Naive thymus-derived CD4-positive, alpha-beta T cell (primary cell): ENCODE measurements around the gene BEST4. TPM values are rescaled to one million over a fixed set of nuclear protein-coding genes. Genes with fewer than 3 reads are reported as not detected.
"Not testable (repeated sequence)": the region's sequence is repeated elsewhere in the genome, so short reads cannot be mapped to it uniquely, and the experiment has no call there.

ENCODE experiments used
- ATAC-seq: fragments of 150-1000 bp; cut with Tn5 transposase; 2 replicates; pipeline ENCODE4 v1.10.0; 2021; ENCODE audit warnings: mild to moderate bottlenecking, moderate library complexity
- CTCF ChIA-PET: fragments of 350-600 bp; sonication (Branson Sonifier 250); formaldehyde crosslinking; loops from one replicate; lab custom pipeline; 2021; ENCODE audit warnings: antibody characterized with exemption; lab: Charles Lee
- POLR2A ChIA-PET: fragments of 350-600 bp; sonication (Branson Sonifier 250); formaldehyde crosslinking; loops from one replicate; lab custom pipeline; 2021; ENCODE audit warnings: antibody characterized with exemption, inconsistent platforms; lab: Charles Lee
- DNase-seq, 9 donors: peaks; one replicate each; pipeline versions ENCODE4 v3.0.0 to v3.0.0-alpha.2; 2020 to 2022; ENCODE audit warnings: mixed read lengths in 1 of 9
- H3K27ac ChIP-seq: one replicate; pipeline ENCODE4 v1.7.0; 2013; ENCODE audit warnings: mild to moderate bottlenecking, low read depth, low read length, moderate library complexity
- H3K27me3 ChIP-seq, 2 donors: one replicate each; pipeline ENCODE4 v1.7.0; 2013; ENCODE audit warnings: low read length in 2 of 2, mild to moderate bottlenecking in 2 of 2, moderate library complexity in 2 of 2; ENCODE audit not compliant: control insufficient read depth in 2 of 2, insufficient read depth in 2 of 2
- H3K36me3 ChIP-seq, 3 experiments: 1 replicate in 2 of 3; 2 replicates in 1 of 3; pipeline ENCODE4 v1.7.0; 2013; ENCODE audit warnings: low read length in 3 of 3, mild to moderate bottlenecking in 3 of 3, moderate library complexity in 1 of 3; ENCODE audit not compliant: insufficient read depth in 3 of 3, control insufficient read depth in 2 of 3
- H3K4me1 ChIP-seq, 2 donors: one replicate each; pipeline ENCODE4 v1.7.0; 2013; ENCODE audit warnings: low read length in 2 of 2, mild to moderate bottlenecking in 2 of 2, moderate library complexity in 1 of 2; ENCODE audit not compliant: control insufficient read depth in 2 of 2, insufficient read depth in 2 of 2
- H3K4me3 ChIP-seq: 2 replicates; pipeline ENCODE4 v1.7.0; 2013; ENCODE audit warnings: mild to moderate bottlenecking, low read length
- H3K9me3 ChIP-seq, 3 experiments: 1 replicate in 2 of 3; 2 replicates in 1 of 3; pipeline ENCODE4 v1.7.0; 2013; ENCODE audit warnings: low read length in 3 of 3; ENCODE audit not compliant: control insufficient read depth in 2 of 3
- H3K27ac Mint-ChIP-seq, 9 donors: one replicate each; pipeline ENCODE4 v1.8.0; 2020 to 2022; ENCODE audit warnings: mixed read lengths in 9 of 9, mild to moderate bottlenecking in 8 of 9, moderate library complexity in 5 of 9, inconsistent platforms in 2 of 9
- H3K27me3 Mint-ChIP-seq, 5 donors: one replicate each; pipeline ENCODE4 v1.8.0; 2021 to 2022; ENCODE audit warnings: mixed read lengths in 5 of 5, mild to moderate bottlenecking in 1 of 5
- H3K36me3 Mint-ChIP-seq, 5 donors: one replicate each; pipeline ENCODE4 v1.8.0; 2020 to 2022; ENCODE audit warnings: mixed read lengths in 5 of 5, mild to moderate bottlenecking in 3 of 5, inconsistent platforms in 1 of 5
- H3K4me1 Mint-ChIP-seq, 7 donors: one replicate each; pipeline ENCODE4 v1.8.0; 2020 to 2022; ENCODE audit warnings: mixed read lengths in 7 of 7, mild to moderate bottlenecking in 3 of 7, inconsistent platforms in 1 of 7
- H3K4me3 Mint-ChIP-seq, 10 donors: one replicate each; pipeline ENCODE4 v1.8.0; 2020 to 2022; ENCODE audit warnings: mild to moderate bottlenecking in 10 of 10, mixed read lengths in 10 of 10, moderate library complexity in 6 of 10, inconsistent platforms in 2 of 10
- H3K9me3 Mint-ChIP-seq, 11 donors: one replicate each; pipeline ENCODE4 v1.8.0; 2020 to 2022; ENCODE audit warnings: mixed read lengths in 11 of 11, mild to moderate bottlenecking in 4 of 11, inconsistent platforms in 1 of 11, moderate library complexity in 1 of 11
- intact Hi-C, 2 donors: fragments of 100-400 bp; cut with micrococcal nuclease; formaldehyde crosslinking; loops; one replicate each; pipeline ENCODE4 v1.15.1; 2023
- polyA plus RNA-seq, 2 donors: library from polyadenylated mRNA; unstranded; fragments of 300-500 nt; fragmentation: Illumina TruSeq; gene quantifications; one replicate each; pipeline ENCODE4 v1.2.3, GENCODE V29; 2021
- total RNA-seq, 6 experiments: library from RNA in 5 of 6; stranded (reverse) in 5 of 6; gene quantifications; 1 replicate in 5 of 6; 2 replicates in 1 of 6; pipeline ENCODE4 v1.2.3 and lab custom pipeline; 2021 to 2026

Gene BEST4
- total and polyA plus RNA-seq, 7 experiments from 2014 or later, result 0.72 to 1.4 (median 0.95) TPM; not detected in 1

DNA sequence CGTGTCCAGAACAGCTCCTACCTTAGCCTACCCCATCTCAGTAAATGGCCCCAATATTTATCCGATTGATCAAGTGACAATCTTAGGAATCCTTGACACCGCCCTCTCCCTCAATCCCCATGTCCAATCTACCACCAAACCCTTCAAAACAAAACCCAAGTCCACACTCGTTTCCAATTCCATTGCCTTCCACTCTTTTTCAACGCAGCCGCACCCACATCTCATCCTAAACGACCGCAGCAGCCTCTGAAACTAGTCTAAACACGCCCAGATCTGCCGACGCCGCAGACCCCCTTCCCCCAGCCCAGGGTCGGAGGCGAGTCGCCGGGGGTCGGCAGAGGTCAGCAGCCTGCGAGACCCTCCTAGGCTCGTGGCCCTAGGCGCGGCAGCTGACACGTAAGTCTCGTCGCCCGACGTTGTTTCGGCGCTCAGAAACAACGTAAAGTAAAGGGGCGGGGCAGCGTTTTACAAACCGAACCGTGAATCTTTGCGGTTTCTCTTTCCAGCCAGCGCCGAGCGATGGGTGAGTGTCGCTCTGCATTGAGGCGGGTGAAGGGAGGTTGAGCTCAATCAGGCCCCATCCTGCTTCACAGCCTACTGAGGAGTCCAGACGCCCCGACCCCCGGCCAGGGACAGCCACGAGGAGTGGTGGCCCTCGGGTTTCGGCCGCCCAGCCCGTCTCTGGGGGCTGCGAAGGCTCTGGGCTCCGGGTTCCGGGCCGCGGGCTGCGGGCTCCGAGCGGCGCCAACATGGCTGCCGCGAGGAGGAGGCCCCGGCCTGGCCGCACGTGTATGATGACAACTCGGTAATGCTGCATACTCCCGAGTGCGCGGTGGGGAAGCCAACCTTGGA lies 12.7 kb downstream of the BEST4 start, which contains the start of gene RPS8:
RPS8 (plus strand) TSS at position 463 of the 852 bp plus-strand sequence; CDS start at position 520, 57 bp downstream.
- H3K27me3 ChIP-seq, result no peaks in the 10 kb centered on the region

DNA sequence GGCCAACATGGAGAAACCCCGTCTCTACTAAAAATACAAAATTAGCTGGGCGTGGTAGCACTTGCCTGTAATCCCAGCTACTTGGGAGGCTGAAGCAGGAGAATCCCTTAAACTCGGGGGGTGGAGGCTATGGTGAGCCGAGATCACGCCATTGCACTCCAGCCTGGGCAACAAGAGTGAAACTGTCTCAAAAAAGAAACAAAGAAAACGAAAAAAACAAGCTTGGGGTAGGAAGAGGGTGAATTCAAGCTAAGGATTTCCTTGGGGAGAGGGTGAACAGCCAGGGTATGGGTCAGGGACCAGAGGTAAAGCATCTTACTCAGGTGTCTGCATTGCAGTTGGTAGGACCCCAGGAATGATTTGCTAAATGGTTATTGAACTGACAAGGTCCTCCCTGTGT lies 21.5 kb downstream of the BEST4 start:
- H3K36me3 Mint-ChIP-seq, result peaks cover 0 to 12% (median 0%) of the 10 kb centered on the region in 5 donors
- H3K27ac Mint-ChIP-seq, DNase-seq, H3K27me3 Mint-ChIP-seq, H3K27me3 ChIP-seq, H3K9me3 ChIP-seq, H3K4me1 ChIP-seq, H3K36me3 ChIP-seq, H3K4me1 Mint-ChIP-seq, H3K4me3 ChIP-seq, ATAC-seq, H3K9me3 Mint-ChIP-seq, intact Hi-C loops, H3K4me3 Mint-ChIP-seq, H3K27ac ChIP-seq: not testable (repeated sequence)
- ChIA-PET POLR2A (interaction anchor here (2.1 kb wide), 1 partner anchor 9 kb away, joined by 12 read pairs; the partner anchor contains the start of gene RPS8), CTCF (interaction anchor here (0.8 kb wide), 1 partner anchor 37 kb away, joined by 3 read pairs; no protein-coding TSS in a partner anchor)

More for the DNA sequence above, 12.7 kb downstream of the BEST4 start, which contains the start of gene RPS8:
- Mint-ChIP-seq H3K27ac (peak within 1 kb of the TSS; percentile 91 to 98 (median 94)), H3K9me3 (no peaks in the 10 kb centered on the region), H3K4me1 (peaks cover 20 to 45% (median 38%) of the 10 kb centered on the region in 7 donors), H3K27me3 (no peaks in the 10 kb centered on the region), H3K36me3 (peaks cover 8 to 39% (median 15%) of the 10 kb centered on the region in 5 donors), H3K4me3 (peak within 1 kb of the TSS; percentile 88 to 99 (median 92))
- Histone ChIP-seq H3K4me1 (peaks cover 6 to 19% of the 10 kb centered on the region in 2 donors), H3K27ac (peak within 1 kb of the TSS; percentile 89), H3K9me3 (no peaks in the 10 kb centered on the region), H3K4me3 (peak within 1 kb of the TSS; percentile 99), H3K36me3 (peaks cover 0 to 34% (median 7%) of the 10 kb centered on the region in 3 experiments)
- intact Hi-C loops, result loop anchor here (1.0 to 10.0 kb wide), 15 partner anchors 9 to 909 kb away; partner anchors contain the start of genes KIF2C (in 2 of the 2), PLK3 (in 2 of the 2), RNU5D-1 (in 2 of the 2) and UROD (in 2 of the 2)
- ChIA-PET POLR2A (interaction anchor here (0.5 to 5.5 kb wide), 37 partner anchors 9 to 915 kb away, joined by 3 to 93 read pairs (median 5); partner anchors contain the start of genes BEST4, BTBD19, DYNLT4 and EIF2B3), CTCF (interaction anchor here (0.6 to 1.6 kb wide), 11 partner anchors 9 to 974 kb away, joined by 3 to 8 read pairs (median 3); partner anchors contain the start of genes HECTD3 and PLK3)
- ATAC-seq (peak; percentile 91), DNase-seq (peak; percentile 77 to 92 (median 90))

DNA sequence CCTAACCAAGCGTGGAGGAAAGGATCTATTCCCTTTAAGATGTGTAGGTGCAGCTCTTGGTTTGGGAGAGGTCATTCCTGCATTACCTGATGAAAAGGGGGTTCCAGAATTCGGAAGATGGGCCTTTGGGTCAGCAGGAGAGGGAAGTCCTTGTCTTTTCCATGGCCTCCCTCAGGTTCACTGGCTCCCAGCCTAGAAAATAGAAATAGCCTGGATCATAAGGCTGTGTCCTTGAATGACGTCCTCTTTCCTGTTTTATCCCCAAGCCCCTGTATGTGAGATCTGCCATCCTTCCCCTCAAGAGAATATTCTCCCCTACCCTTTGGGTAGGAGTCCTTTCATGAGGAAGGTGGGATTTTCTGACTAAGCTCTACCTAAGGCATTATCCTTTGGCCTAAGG lies 27.1 kb downstream of the BEST4 start:
- CTCF ChIA-PET, result no interaction called here
- DNase-seq, result no peak
- Histone ChIP-seq H3K9me3 (no peaks in the 10 kb centered on the region), H3K4me1 (no peaks in the 10 kb centered on the region), H3K27ac (no peak overlapping the region), H3K27me3 (no peaks in the 10 kb centered on the region), H3K4me3 (no peak overlapping the region), H3K36me3 (no peaks in the 10 kb centered on the region)
- Mint-ChIP-seq H3K4me3 (no peak overlapping the region), H3K9me3 (no peaks in the 10 kb centered on the region), H3K27me3 (no peaks in the 10 kb centered on the region), H3K36me3 (peaks cover 0 to 25% (median 0%) of the 10 kb centered on the region in 5 donors), H3K4me1 (peaks cover 0 to 9% (median 4%) of the 10 kb centered on the region in 7 donors), H3K27ac (no peak overlapping the region)
- POLR2A ChIA-PET, result interaction anchor here (0.7 to 1.5 kb wide), 2 partner anchors 15 to 1306 kb away, joined by 4 read pairs; no protein-coding TSS in a partner anchor
- ATAC-seq, result no peak
- intact Hi-C loops, result no loop called here

DNA sequence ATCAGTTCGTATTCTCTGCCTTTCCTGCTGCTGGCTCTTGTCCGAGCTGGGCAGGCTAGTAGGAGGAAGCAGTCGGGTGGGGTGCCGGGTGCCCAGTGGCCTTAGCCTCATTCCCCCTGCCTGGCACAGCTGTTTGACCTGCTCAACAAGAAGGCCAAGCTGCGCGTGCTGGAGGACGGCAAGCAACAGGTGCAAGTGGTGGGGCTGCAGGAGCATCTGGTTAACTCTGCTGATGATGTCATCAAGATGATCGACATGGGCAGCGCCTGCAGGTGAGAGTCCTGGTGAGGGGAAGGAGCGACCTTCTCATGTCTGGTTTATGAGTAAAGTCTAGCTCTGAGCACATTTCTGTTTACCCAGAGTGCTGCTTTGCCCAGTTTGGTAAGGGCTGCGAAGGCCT lies 28.9 kb downstream of the BEST4 start:
- H3K27ac ChIP-seq, result no peak overlapping the region
- H3K4me1 ChIP-seq, result no peaks in the 10 kb centered on the region
- H3K4me3 ChIP-seq, result no peak overlapping the region
- Mint-ChIP-seq H3K9me3 (no peaks in the 10 kb centered on the region), H3K27ac (no peak overlapping the region), H3K4me1 (peaks cover 0 to 12% (median 4%) of the 10 kb centered on the region in 7 donors), H3K4me3 (no peak overlapping the region), H3K36me3 (peaks cover 0 to 34% (median 0%) of the 10 kb centered on the region in 5 donors), H3K27me3 (no peaks in the 10 kb centered on the region)
- no peaks in the 10 kb centered on the region for H3K27me3 ChIP-seq
- ChIA-PET CTCF (no interaction called here), POLR2A (interaction anchor here (0.6 to 1.8 kb wide), 3 partner anchors 14 to 1791 kb away, joined by 3 to 5 read pairs (median 4); partner anchors contain the start of gene RNU5D-1)
- intact Hi-C loops, result no loop called here
- H3K9me3 ChIP-seq, result no peaks in the 10 kb centered on the region
- H3K36me3 ChIP-seq, result no peaks in the 10 kb centered on the region
- ATAC-seq, result no peak
- no peak for DNase-seq

DNA sequence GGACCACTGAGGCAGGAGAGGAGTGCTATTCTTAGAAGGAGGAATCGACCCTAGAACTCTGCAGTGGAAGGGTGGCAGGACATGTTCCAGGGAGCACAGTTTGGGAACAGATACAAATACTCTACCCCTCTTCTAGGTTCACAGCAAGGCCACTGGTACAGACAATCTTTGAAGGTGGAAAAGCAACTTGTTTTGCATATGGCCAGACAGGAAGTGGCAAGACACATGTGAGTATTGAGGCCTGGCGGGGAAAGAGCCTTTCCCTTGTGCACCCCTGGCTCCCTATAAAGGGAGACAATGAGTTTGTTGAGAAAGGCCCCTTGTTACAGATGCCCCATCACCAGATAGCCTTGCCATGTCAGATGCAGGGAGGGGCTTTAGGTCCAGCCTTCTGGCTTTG lies 30.6 kb downstream of the BEST4 start:
- Mint-ChIP-seq H3K4me1 (peaks cover 0 to 12% (median 5%) of the 10 kb centered on the region in 7 donors), H3K27ac (peak overlapping the region in 2 of 9 donors; percentile 42 to 49), H3K36me3 (peaks cover 0 to 36% (median 0%) of the 10 kb centered on the region in 5 donors), H3K4me3 (no peak overlapping the region), H3K27me3 (no peaks in the 10 kb centered on the region), H3K9me3 (no peaks in the 10 kb centered on the region)
- POLR2A ChIA-PET, result no interaction called here
- intact Hi-C loops, result no loop called here
- Histone ChIP-seq H3K9me3 (no peaks in the 10 kb centered on the region), H3K4me3 (no peak overlapping the region), H3K36me3 (no peaks in the 10 kb centered on the region), H3K27ac (no peak overlapping the region), H3K4me1 (no peaks in the 10 kb centered on the region), H3K27me3 (no peaks in the 10 kb centered on the region)
- DNase-seq (no peak), ATAC-seq (no peak)
- CTCF ChIA-PET, result interaction anchor here (0.7 kb wide), 1 partner anchor 1452 kb away, joined by 3 read pairs; no protein-coding TSS in a partner anchor

DNA sequence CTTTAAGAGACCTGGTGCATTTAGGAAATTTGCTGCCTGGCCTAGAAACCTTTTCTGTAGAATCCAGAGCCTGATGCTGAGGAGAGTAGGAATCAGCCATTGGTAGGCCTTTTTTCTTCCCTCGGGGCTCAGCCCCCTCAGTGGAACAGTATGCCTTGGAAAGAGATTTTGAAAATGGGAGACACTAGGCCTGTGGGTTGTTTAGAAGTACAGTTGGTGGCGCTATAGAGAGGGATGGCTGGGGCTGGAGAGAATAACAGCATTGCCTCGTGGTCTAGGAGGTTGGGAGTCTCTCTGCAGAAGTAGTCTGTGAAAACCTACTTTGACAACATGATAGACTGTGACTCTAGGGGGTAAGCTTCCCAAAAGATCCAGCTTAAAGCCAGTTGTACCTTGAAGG lies 40.1 kb downstream of the BEST4 start:
- Histone ChIP-seq H3K27me3 (no peaks in the 10 kb centered on the region), H3K4me1 (no peaks in the 10 kb centered on the region), H3K27ac (no peak overlapping the region), H3K4me3 (no peak overlapping the region), H3K36me3 (no peaks in the 10 kb centered on the region), H3K9me3 (no peaks in the 10 kb centered on the region)
- intact Hi-C loops, result no loop called here
- H3K27ac Mint-ChIP-seq, result peak overlapping the region in 1 of 9 donors; percentile 51
- DNase-seq (no peak), ATAC-seq (no peak)
- H3K4me3 Mint-ChIP-seq, result no peak overlapping the region
- ChIA-PET CTCF (interaction anchor here (0.7 to 1.0 kb wide), 3 partner anchors 17 to 162 kb away, joined by 3 read pairs; partner anchors contain the start of gene RNU5D-1), POLR2A (interaction anchor here (0.9 to 2.0 kb wide), 3 partner anchors 26 to 65 kb away, joined by 3 to 7 read pairs (median 3); partner anchors contain the start of gene RPS8)
- no peaks in the 10 kb centered on the region for H3K9me3 Mint-ChIP-seq
- H3K4me1 Mint-ChIP-seq, result peaks cover 0 to 25% (median 0%) of the 10 kb centered on the region in 7 donors
- H3K27me3 Mint-ChIP-seq, result no peaks in the 10 kb centered on the region
- H3K36me3 Mint-ChIP-seq, result peaks cover 0 to 20% (median 0%) of the 10 kb centered on the region in 5 donors
